HG03064 (cell line): Measurements from ENCODE around the gene SCRT2.

Experiments used
- ATAC-seq: cut with Tn5 transposase; IDR thresholded peaks from one replicate; pipeline ENCODE4 v1.9.1; 2021; ENCODE audit warnings: low read depth; ENCODE audit not compliant: unreplicated experiment

The SCRT2 gene

GRCh38 chr20:673603-674001 lies 2.0 kb downstream of the SCRT2 start:
- ATAC-seq, result no peak

- ATAC-seq, result no peak
Observed at GRCh38 chr20:672963-673602, 2.5 kb downstream of the SCRT2 start.

- no peak for ATAC-seq
Observed at GRCh38 chr20:671252-672030, 4.2 kb downstream of the SCRT2 start.

GRCh38 chr20:669573-669972 lies 6.0 kb downstream of the SCRT2 start:
- ATAC-seq, result no peak

GRCh38 chr20:668638-669037 lies 7.0 kb downstream of the SCRT2 start:
- ATAC-seq, result no peak

GRCh38 chr20:668050-668449 lies 7.6 kb downstream of the SCRT2 start:
- no peak for ATAC-seq

- no peak for ATAC-seq
Observed at GRCh38 chr20:667351-668034, 8.1 kb downstream of the SCRT2 start.

- no peak for ATAC-seq
Observed at GRCh38 chr20:666877-667276, 8.7 kb downstream of the SCRT2 start.

GRCh38 chr20:665276-665675 lies 10.3 kb downstream of the SCRT2 start:
- no peak for ATAC-seq

- no peak for ATAC-seq
Observed at GRCh38 chr20:664576-664975, 11.0 kb downstream of the SCRT2 start.

GRCh38 chr20:664151-664550 lies 11.5 kb downstream of the SCRT2 start:
- ATAC-seq, result no peak

- ATAC-seq, result no peak
Observed at GRCh38 chr20:663315-664090, 12.1 kb downstream of the SCRT2 start.

GRCh38 chr20:662277-663192 lies 13.1 kb downstream of the SCRT2 start:
- ATAC-seq, result no peak

GRCh38 chr20:661474-662270 lies 13.9 kb downstream of the SCRT2 start:
- ATAC-seq, result no peak

GRCh38 chr20:658731-659291 lies 16.8 kb downstream of the SCRT2 start:
- ATAC-seq, result no peak

GRCh38 chr20:658202-658601 lies 17.4 kb downstream of the SCRT2 start:
- no peak for ATAC-seq

GRCh38 chr20:655726-656624 lies 19.6 kb downstream of the SCRT2 start:
- ATAC-seq, result no peak

- no peak for ATAC-seq
Observed at GRCh38 chr20:654417-654750, 21.2 kb downstream of the SCRT2 start.
